MM.1S (cell line): ENCODE measurements around the gene TPCN2.

Experiments used
- DNase-seq: peaks from one replicate; pipeline ENCODE4 v3.0.0-alpha.2; 2015
- H2AFZ ChIP-seq: fragments of 300-600 bp; sonication (generic); 2 replicates; pipeline ENCODE4 v1.6.0; 2016; ENCODE audit warnings: antibody characterized with exemption, low read length
- H3F3A ChIP-seq: fragments of 300-600 bp; sonication (generic); 2 replicates; pipeline ENCODE4 v1.6.1; 2016; ENCODE audit warnings: mild to moderate bottlenecking, antibody characterized with exemption, low read length, moderate library complexity, mixed read lengths; ENCODE audit not compliant: insufficient read depth
- H3K27ac ChIP-seq: fragments of 300-600 bp; sonication (generic); 2 replicates; pipeline ENCODE4 v1.5.1; 2016; ENCODE audit warnings: mild to moderate bottlenecking, low read length
- H3K27me3 ChIP-seq: fragments of 300-600 bp; sonication (generic); replicated peaks from 2 replicates; pipeline ENCODE4 v1.6.0; 2016; ENCODE audit warnings: low read length; ENCODE audit not compliant: insufficient read depth
- H3K36me3 ChIP-seq: fragments of 300-600 bp; sonication (generic); replicated peaks from 2 replicates; pipeline ENCODE4 v1.6.1; 2016; ENCODE audit warnings: mild to moderate bottlenecking, low read length, mixed read lengths; ENCODE audit not compliant: insufficient read depth
- H3K4me1 ChIP-seq: fragments of 300-600 bp; sonication (generic); 2 replicates; pipeline ENCODE4 v1.6.1; 2016; ENCODE audit warnings: low read length, mixed read lengths
- H3K4me2 ChIP-seq: fragments of 300-600 bp; sonication (generic); 2 replicates; pipeline ENCODE4 v1.6.0; 2016; ENCODE audit warnings: low read depth, low read length
- H3K4me3 ChIP-seq: fragments of 300-600 bp; sonication (generic); 2 replicates; pipeline ENCODE4 v1.5.1; 2016; ENCODE audit warnings: low read length, mixed read lengths
- H3K79me2 ChIP-seq: fragments of 300-600 bp; sonication (generic); 2 replicates; pipeline ENCODE4 v1.6.1; 2016; ENCODE audit warnings: mixed run types, low read length, mixed read lengths
- H3K9ac ChIP-seq: fragments of 300-600 bp; sonication (generic); 2 replicates; pipeline ENCODE4 v1.6.1; 2016; ENCODE audit warnings: low read length, mixed read lengths
- H3K9me2 ChIP-seq: fragments of 300-600 bp; sonication (generic); replicated peaks from 2 replicates; pipeline ENCODE4 v1.6.1; 2016; ENCODE audit warnings: mild to moderate bottlenecking, low read length, mixed read lengths; ENCODE audit not compliant: insufficient read depth
- H3K9me3 ChIP-seq: fragments of 300-600 bp; sonication (generic); replicated peaks from 2 replicates; pipeline ENCODE4 v1.6.1; 2016; ENCODE audit warnings: mild to moderate bottlenecking, low read length, mixed read lengths; ENCODE audit not compliant: insufficient read depth
- H4K20me1 ChIP-seq: fragments of 300-600 bp; sonication (generic); 2 replicates; pipeline ENCODE4 v1.6.1; 2016; ENCODE audit warnings: mild to moderate bottlenecking, low read length, moderate library complexity, mixed read lengths; ENCODE audit not compliant: insufficient read depth
- CTCF ChIP-seq: fragments of 300-600 bp; sonication (generic); IDR thresholded peaks from 2 replicates; pipeline ENCODE4 v1.5.1; 2016; ENCODE audit warnings: antibody characterized with exemption, low read length, mixed read lengths
- EZH2 ChIP-seq: fragments of 300-600 bp; sonication (generic); optimal IDR thresholded peaks from 2 replicates; pipeline ENCODE3; 2017; ENCODE audit warnings: low read depth, mild to moderate bottlenecking, antibody characterized with exemption, low read length, mixed read lengths
- EZH2phosphoT487 ChIP-seq: fragments of 300-600 bp; sonication (generic); IDR thresholded peaks from 2 replicates; pipeline ENCODE4 v1.6.1; 2018; ENCODE audit warnings: antibody characterized with exemption, low read length

The TPCN2 gene

GRCh38 chr11:69157822-69158231, 109.1 kb downstream of the TPCN2 start:
- TF ChIP-seq CTCF (no peak), EZH2phosphoT487 (no peak), EZH2 (no peak)
- H3K36me3 ChIP-seq, result no peaks in the 10 kb centered on the region
- H3K4me1 ChIP-seq, result no peaks in the 10 kb centered on the region
- H3K79me2 ChIP-seq, result no peaks in the 10 kb centered on the region
- H3K9ac ChIP-seq, result no peak overlapping the region
- H3K27ac ChIP-seq, result no peak overlapping the region
- no peaks in the 10 kb centered on the region for H3K9me3 ChIP-seq
- no peak overlapping the region for H3K4me3 ChIP-seq
- no peaks in the 10 kb centered on the region for H4K20me1 ChIP-seq
- DNase-seq, result no peak
- H3K9me2 ChIP-seq, result no peaks in the 10 kb centered on the region
- H3K4me2 ChIP-seq, result no peak overlapping the region
- H3F3A ChIP-seq, result no peaks in the 10 kb centered on the region
- H3K27me3 ChIP-seq, result peaks cover 54% of the 10 kb centered on the region
- no peak overlapping the region for H2AFZ ChIP-seq

- TF ChIP-seq CTCF (no peak), EZH2phosphoT487 (no peak), EZH2 (no peak)
- H3K27ac ChIP-seq, result no peak overlapping the region
- H3K4me1 ChIP-seq, result no peaks in the 10 kb centered on the region
- no peak overlapping the region for H3K9ac ChIP-seq
- no peak overlapping the region for H3K4me3 ChIP-seq
- H3F3A ChIP-seq, result no peaks in the 10 kb centered on the region
- H3K79me2 ChIP-seq, result no peaks in the 10 kb centered on the region
- H4K20me1 ChIP-seq, result no peaks in the 10 kb centered on the region
- H3K27me3 ChIP-seq, result peaks cover 47% of the 10 kb centered on the region
- no peaks in the 10 kb centered on the region for H3K36me3 ChIP-seq
- H3K9me2 ChIP-seq, result no peaks in the 10 kb centered on the region
- no peak for DNase-seq
- no peaks in the 10 kb centered on the region for H3K9me3 ChIP-seq
- no peak overlapping the region for H2AFZ ChIP-seq
- no peak overlapping the region for H3K4me2 ChIP-seq
Measured at GRCh38 chr11:69158301-69159149, 109.8 kb downstream of the TPCN2 start.

GRCh38 chr11:69159150-69159852, 110.6 kb downstream of the TPCN2 start:
- TF ChIP-seq CTCF (no peak), EZH2phosphoT487 (no peak), EZH2 (no peak)
- no peaks in the 10 kb centered on the region for H3K9me2 ChIP-seq
- no peak overlapping the region for H3K27ac ChIP-seq
- H3K79me2 ChIP-seq, result no peaks in the 10 kb centered on the region
- DNase-seq, result no peak
- H3K9me3 ChIP-seq, result no peaks in the 10 kb centered on the region
- H3K4me1 ChIP-seq, result no peaks in the 10 kb centered on the region
- no peak overlapping the region for H2AFZ ChIP-seq
- H3K9ac ChIP-seq, result no peak overlapping the region
- H4K20me1 ChIP-seq, result no peaks in the 10 kb centered on the region
- H3K4me2 ChIP-seq, result no peak overlapping the region
- H3F3A ChIP-seq, result no peaks in the 10 kb centered on the region
- no peak overlapping the region for H3K4me3 ChIP-seq
- peaks cover 42% of the 10 kb centered on the region for H3K27me3 ChIP-seq
- H3K36me3 ChIP-seq, result no peaks in the 10 kb centered on the region
